Skin epidermis (tissue), 12 donors: Measurements from ENCODE around the gene POC5.
A peak's percentile ranks its signal among the peaks of the same experiment; 100 is the strongest.

Source experiments
- H3K27ac ChIP-seq, 21 experiments: fragments of 200-600 bp; sonication (generic) in 11 of 21; one replicate each; pipeline ENCODE4 v1.5.0; 2020; ENCODE audit warnings: mild to moderate bottlenecking in 3 of 21, inconsistent platforms in 2 of 21, moderate library complexity in 2 of 21
- H3K4me3 ChIP-seq, 7 experiments: fragments of 200-600 bp; sonication (generic) in 2 of 7; one replicate each; pipeline ENCODE4 v1.5.0; 2020; ENCODE audit warnings: inconsistent platforms in 2 of 7, mild to moderate bottlenecking in 2 of 7, moderate library complexity in 1 of 7

The POC5 gene

GRCh38 chr5:75666801-75667200 lies 50.4 kb downstream of the POC5 start:
- no peak overlapping the region for H3K27ac ChIP-seq
- no peak overlapping the region for H3K4me3 ChIP-seq

GRCh38 chr5:75664979-75665378 lies 52.3 kb downstream of the POC5 start:
- Histone ChIP-seq H3K27ac (no peak overlapping the region), H3K4me3 (no peak overlapping the region)

GRCh38 chr5:75663579-75664284 lies 53.5 kb downstream of the POC5 start:
- Histone ChIP-seq H3K27ac (no peak overlapping the region), H3K4me3 (no peak overlapping the region)

- Histone ChIP-seq H3K27ac (no peak overlapping the region), H3K4me3 (no peak overlapping the region)
Observed at GRCh38 chr5:75662061-75662460, 55.2 kb downstream of the POC5 start.

- H3K27ac ChIP-seq = peak overlapping the region in 1 of 21 experiments; percentile 46
- no peak overlapping the region for H3K4me3 ChIP-seq
Observed at GRCh38 chr5:75660678-75661465, 56.4 kb downstream of the POC5 start.

GRCh38 chr5:75659791-75660450 lies 57.3 kb downstream of the POC5 start:
- Histone ChIP-seq H3K4me3 (no peak overlapping the region), H3K27ac (peak overlapping the region in 1 of 21 experiments; percentile 46)

GRCh38 chr5:75656311-75657003 lies 60.8 kb downstream of the POC5 start:
- peak overlapping the region; percentile 21 to 46 (median 28) for H3K4me3 ChIP-seq
- H3K27ac ChIP-seq = peak overlapping the region in 16 of 21 experiments; percentile 9 to 76 (median 56)

GRCh38 chr5:75654693-75655295 lies 62.4 kb downstream of the POC5 start:
- Histone ChIP-seq H3K27ac (peak overlapping the region in 1 of 21 experiments; percentile 21), H3K4me3 (no peak overlapping the region)

GRCh38 chr5:75653521-75653920 lies 63.7 kb downstream of the POC5 start:
- Histone ChIP-seq H3K27ac (no peak overlapping the region), H3K4me3 (no peak overlapping the region)

- Histone ChIP-seq H3K4me3 (no peak overlapping the region), H3K27ac (no peak overlapping the region)
Observed at GRCh38 chr5:75651575-75652238, 65.5 kb downstream of the POC5 start.

- no peak overlapping the region for H3K27ac ChIP-seq
- H3K4me3 ChIP-seq = no peak overlapping the region
Observed at GRCh38 chr5:75648712-75649111, 68.5 kb downstream of the POC5 start.

- Histone ChIP-seq H3K27ac (no peak overlapping the region), H3K4me3 (no peak overlapping the region)
Observed at GRCh38 chr5:75640826-75641225, 76.4 kb downstream of the POC5 start.

GRCh38 chr5:75640395-75640794 lies 76.8 kb downstream of the POC5 start:
- no peak overlapping the region for H3K27ac ChIP-seq
- H3K4me3 ChIP-seq = no peak overlapping the region

GRCh38 chr5:75639535-75640311 lies 77.5 kb downstream of the POC5 start:
- no peak overlapping the region for H3K27ac ChIP-seq
- H3K4me3 ChIP-seq = no peak overlapping the region

- Histone ChIP-seq H3K27ac (no peak overlapping the region), H3K4me3 (no peak overlapping the region)
Observed at GRCh38 chr5:75637949-75638348, 79.3 kb downstream of the POC5 start.

GRCh38 chr5:75632321-75632720 lies 84.9 kb downstream of the POC5 start:
- no peak overlapping the region for H3K27ac ChIP-seq
- no peak overlapping the region for H3K4me3 ChIP-seq

GRCh38 chr5:75630875-75631274 lies 86.4 kb downstream of the POC5 start:
- no peak overlapping the region for H3K4me3 ChIP-seq
- no peak overlapping the region for H3K27ac ChIP-seq

GRCh38 chr5:75627801-75628200 lies 89.4 kb downstream of the POC5 start:
- Histone ChIP-seq H3K4me3 (no peak overlapping the region), H3K27ac (no peak overlapping the region)
